Stimulated activated CD8-positive, alpha-beta memory T cell treated with anti-CD3 and anti-CD28 coated beads, Interleukin-15, amount 100 ng/mL, for 1 hour (primary cell): ENCODE measurements around the gene TTC7B.

Experiments
- DNase-seq: peaks from one replicate; pipeline ENCODE4 v3.0.0-alpha.2; 2020; ENCODE audit warnings: low read depth

TTC7B gene

DNA sequence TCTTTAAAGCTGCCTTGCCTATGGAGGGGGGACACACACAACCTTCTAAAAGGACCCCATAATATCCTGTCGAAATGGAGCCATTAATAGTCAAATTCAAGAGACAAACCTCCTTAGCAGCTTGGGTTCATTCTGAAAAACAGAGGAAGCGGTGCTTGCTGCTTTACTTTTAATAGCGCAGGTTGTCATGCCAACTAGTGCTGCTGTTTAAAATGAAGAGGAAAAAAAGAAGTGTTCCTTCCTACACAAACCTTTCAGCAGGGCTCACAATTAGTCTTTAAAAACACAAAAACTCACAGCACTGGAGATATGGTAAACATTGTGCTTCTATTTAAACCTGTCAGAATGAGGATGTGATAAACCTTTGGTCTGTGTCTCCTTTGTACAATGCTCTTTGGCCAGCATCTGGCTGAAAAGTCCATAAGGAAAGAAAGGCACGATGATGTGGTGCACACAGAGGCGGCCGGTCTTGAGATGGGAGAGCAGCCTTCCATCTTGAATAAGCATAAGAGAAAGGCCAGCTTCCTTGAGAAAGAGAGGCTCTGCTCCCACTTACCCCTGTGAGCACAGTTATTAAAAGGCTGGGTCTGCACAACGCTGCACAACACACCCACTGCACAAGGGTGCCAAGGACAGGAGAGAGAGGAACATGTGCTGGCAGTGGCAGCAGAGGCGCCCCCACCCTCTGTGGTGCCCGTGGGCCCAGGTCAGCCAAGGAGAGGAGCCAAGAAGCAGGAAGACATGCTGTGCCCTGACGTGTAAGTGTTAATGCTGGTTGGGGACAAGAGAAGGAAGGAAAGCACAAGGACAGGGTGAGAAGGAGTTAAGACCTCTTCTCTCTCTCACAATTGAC is 144.6 kb downstream of the TTC7B start:
- DNase-seq = no peak

DNA sequence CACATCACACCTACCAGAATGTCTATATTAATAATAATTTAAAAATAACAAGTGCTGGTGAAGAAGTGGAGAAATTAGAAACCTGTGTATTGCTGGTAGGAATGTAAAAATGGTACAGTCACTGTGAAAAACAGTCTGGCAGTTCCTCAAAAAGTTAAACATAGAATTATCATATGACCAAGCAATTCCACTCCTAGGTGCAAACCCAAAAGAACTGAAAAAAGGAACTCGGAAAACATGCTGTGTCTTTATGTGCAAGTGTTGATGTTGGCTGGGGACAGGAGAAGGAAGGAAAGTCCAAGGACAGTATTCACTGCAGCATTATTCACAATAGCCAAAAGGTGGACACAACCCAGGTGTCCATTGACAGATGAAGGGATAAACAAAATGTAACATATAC is 146.5 kb downstream of the TTC7B start:
- no peak for DNase-seq

DNA sequence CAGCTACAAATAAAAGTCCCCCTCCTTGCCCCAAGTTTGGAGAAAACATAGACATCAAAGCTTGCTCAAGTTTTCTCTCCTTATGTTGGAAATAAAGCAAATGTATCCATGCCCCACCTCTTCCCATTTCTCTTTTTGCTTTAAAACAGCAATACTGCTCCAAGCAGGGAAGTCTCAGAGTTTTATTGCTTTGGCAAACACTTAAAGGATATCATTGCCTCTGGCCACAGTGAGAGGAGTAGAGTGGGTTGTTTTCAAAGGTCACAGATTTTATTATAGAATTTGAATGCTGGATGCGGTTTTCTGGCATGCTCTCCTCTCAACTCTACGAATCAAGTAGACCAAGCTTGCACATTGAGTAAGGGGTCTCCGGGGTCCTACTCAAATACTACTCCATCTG is 149.7 kb downstream of the TTC7B start:
- DNase-seq = no peak

DNA sequence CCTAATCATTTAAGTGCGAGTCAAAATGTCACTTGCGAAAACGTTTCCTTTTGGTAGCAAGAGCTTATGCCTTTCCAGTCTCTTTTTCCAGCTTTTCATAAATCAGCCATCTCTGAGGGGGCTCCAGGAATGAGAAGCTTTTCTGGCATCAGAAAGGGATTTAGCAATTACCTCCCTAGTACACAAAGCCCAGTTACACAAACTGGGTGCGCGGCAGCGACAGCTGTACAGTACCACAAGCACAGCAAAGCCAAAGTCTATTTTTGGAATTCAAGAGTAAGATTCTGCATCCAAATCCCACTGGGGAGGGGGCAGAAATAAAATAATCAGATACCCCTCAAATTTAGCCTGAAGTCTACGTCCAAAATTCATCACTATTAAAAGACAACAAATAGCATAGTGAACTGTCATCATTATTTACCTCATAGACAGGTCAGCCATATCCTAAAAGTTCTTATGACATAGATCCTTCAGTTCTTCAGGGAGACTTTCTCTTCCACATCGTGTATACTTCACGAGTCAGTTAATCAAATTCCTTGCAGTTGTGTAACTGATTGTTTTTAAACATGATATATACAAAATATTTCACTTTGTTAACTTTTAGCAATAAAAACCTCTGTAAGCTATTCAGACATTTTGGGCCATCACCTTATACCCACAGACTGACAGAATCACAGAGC is 150.8 kb downstream of the TTC7B start:
- DNase-seq = no peak

DNA sequence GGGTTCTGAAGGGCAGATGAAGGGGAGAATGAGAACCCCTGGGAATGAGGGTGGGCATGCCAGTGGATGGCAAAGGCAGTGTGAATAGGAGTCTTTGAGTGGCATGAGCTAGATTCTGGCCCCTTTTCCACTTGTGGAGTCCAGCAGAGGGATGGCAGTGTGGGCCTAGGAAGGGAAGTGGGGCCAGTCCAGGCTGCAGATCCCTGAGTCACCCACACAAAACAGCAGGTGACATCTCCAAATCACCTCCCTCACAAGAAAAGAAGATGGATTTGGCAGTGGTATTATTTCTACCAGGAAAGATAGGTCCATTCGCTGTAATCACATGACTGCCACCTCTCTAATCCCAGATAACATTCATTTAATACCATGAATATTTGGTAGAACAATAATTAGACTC is 151.3 kb downstream of the TTC7B start:
- no peak for DNase-seq

DNA sequence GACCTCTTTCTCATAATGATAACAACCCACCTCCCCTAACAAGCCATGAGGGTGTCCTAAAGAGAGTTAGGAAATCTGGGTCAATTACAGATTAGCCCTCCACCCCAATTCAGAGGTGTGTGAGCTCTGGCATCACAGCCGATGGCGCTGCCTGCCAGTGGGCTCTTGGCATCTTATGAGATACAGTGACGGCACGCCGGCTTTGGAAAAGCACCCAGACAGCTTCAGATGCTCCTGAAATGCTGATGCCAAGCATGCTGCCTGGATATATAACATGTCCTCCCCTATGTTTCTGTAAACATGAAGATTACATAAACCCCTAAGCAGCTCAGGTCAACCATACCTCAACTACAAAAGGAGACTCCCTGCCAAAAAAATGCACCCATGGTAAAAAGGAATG is 152.6 kb downstream of the TTC7B start:
- no peak for DNase-seq

DNA sequence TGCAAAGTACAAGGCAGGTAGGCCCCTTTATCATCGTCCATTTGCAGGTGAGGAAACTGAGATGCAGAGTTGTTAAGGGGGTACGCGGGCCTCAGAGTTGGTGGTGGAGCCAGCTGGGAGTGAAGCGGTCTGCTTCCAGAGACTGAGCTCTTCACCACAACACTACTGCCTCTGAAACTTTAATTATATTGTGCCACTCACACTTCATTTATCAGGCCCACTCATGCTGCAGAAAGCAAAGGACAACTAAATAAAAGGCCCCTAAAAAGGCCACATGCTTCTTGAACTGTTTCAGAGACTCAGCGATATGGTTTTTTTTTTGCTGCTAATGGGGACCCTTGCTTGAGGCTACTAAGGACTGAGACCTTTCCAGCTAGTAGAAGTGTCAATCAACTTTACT is 153.1 kb downstream of the TTC7B start:
- DNase-seq = no peak

DNA sequence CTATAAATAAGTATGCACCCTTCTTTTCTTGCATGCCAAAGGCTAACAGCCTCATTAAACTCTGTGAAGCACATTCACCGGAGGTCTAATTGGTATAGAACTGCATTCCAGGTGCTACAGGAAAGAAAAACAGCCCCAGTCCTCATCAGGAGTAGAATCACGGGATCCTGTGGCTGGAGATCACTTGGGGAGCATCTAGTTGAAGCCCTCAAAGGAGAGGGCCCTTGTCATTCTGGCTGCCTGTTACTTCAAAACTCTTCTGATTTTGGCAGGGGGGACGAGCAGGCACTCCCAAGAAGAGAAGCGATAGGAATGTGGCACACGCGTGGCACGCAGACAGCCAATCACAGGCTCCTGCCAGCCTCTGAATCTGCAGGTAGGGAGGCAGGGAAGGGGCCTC is 154.4 kb downstream of the TTC7B start:
- no peak for DNase-seq

DNA sequence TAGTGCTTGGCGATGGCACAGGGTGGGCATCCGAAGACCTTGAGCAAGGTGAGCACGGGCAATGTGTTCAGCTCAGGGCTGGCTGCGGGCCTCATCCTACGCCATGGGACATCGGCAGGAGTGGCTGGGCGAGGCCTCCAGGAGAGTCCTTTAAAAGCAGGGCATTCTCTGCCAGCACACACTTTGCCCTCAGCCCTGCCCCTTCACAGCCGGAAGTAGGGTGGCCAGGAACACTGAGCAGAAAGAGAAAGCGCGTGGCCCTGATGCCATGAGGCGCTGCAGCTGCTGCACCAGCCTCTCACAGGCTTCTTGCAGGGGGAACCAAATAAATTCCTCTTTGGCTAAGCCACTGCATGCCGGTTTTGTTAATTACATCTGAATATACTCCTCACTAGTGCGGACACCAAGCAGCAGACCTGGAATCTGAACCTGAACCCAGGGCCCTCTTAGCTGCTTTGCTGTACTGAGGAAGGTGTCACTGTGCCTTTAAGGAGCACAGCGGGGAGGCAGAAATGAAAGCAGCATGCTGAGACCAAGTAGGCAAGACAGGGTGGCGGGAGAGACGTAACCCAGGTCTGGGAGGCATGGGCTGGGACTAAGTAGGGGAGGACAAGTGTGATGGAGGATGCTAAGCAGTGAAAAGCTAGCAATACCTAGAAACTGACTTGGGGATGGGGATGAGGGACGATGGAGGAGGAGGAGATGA is 155.2 kb downstream of the TTC7B start:
- no peak for DNase-seq

DNA sequence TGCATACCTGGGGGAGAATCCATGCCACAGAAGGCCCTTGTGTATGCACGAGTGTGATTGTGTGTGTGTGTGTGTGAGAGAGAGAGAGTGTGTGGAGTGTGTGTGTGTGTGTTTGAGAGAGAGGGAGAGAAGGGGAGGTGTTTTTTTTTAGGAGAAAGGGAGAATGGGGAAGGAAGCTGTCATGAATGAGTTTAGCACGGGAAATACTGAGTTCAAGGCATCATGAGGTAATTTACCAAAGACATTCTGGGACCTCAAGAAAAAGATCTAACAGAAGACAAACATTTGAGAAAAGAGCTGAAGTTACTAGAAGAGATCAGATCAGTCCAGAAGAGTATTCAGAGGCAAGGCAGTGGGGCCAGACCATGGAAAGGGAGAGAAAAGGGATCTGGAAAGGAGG is 157.1 kb downstream of the TTC7B start:
- DNase-seq = no peak

DNA sequence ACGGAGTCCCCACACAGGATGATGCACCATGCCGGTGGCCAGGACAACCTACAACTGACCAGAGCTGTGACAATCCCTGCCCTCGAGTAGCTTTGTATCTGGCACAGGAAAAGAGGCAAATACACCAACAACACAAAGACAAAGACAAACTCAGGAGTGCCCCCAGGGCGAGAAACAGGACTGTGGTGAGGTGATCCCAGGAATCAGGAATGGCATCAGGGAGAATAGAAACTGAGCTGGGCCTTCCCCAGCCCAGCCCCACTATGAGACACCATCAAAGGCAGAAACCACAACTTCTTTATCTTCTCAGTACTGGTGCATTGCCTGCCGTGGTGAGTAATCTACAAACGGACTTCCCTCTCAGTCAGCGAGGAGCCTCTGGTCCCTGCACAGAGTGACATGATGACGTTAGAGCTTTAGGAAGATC is 157.7 kb downstream of the TTC7B start:
- no peak for DNase-seq

DNA sequence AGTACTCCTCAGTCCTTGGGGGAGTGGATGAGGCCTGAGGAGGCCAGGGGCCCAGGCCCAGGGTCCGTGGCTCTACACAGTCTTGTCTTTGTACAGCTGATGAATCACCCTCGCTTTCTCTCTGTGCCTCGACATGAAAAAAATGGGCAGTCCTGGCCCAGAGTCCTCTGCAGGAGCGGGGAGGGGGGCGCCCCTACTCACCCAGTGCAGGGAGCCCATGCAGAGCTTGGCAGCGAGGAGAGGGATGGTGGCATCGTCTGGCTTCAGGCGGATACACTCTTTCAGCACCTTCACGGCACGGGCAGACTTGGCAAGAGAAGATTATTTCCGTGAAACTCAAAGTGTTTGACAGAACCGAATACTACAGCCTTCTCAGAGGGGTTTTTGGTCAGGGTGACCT is 159.3 kb downstream of the TTC7B start:
- DNase-seq = no peak

DNA sequence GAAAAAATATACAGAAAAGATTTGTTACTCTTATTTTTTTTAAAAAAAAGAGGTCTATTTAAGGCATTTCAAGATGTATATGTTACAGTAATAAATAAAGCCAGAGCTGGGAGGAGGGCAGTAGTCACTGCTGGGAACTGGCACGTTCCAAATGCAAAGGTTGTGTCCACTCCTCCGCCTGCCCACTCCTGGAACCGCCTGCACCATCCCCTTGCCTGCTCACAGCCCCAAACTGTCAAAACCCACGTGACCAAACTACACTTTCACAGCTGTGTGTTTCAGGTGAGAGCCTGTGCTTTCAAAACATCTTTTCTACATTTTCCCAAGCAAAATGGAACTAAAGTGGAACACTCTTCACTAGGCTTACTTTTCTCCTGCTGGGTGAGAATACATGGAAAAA is 160.4 kb downstream of the TTC7B start:
- DNase-seq = no peak

DNA sequence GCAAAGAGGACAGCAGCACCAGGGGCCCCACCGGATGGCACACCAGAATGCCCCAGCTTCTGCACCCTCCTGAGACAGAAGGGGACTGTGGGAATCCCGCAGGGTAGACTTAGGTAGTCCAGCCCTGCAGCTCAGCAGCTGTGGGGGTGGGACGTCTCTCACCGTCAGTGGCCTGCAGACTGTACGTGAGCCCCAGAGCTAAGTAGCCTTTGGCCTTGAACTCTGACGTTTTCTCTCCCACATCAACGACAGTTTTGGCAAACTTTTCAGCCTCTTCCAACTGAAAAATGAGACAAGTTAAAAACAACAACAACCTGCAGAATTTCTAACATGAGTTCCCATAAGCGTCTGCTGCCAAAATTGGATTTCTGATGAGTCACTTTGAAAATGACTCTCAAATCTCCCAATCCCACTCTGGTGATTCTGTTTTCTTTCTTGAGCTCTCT is 161.4 kb downstream of the TTC7B start:
- DNase-seq = no peak

DNA sequence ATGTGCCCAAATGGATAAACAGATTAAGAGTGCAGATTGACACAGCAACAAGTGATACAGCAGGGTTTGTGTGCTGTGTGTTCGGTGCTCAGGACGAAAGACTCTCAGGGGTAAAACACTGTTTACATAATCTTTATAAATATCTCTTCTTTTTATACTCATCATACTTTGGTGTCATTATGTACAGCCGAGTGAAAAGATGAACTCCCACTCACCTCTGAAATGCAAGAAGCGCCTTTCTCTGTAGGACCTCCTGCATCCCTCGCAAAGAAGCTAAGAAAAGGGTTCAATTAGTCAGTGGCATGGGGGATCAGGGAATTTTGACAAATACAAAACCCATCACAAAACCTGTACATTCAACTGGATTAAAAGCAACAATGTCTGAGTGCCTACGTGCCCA is 163.6 kb downstream of the TTC7B start:
- no peak for DNase-seq

DNA sequence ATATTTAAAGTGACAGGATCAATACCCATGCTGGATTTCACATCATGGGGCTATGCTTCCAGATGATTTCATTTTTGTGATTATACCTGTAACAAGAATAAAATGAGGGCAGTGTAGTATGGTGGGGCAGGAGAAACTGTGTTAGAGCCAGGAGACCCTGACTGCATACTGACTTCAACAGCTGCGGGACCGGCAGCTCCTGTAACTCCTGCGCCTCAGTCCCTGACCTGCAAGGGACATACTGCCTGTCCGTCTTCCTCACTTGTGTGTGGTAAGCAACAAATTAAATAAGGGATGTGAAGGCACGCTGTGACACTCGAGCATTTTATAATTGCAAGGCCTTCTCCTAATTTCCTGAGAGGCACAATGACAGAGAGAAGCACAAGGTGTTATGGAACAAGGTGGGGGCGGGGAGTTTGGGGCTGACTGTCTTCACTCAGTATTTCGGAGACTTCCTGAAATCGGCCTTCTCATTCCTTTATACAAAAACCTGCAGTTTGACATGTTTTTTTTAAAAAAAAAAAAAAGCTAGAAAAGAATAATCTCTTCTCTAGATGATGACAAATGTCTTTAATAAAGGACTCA is 164.2 kb downstream of the TTC7B start:
- no peak for DNase-seq

DNA sequence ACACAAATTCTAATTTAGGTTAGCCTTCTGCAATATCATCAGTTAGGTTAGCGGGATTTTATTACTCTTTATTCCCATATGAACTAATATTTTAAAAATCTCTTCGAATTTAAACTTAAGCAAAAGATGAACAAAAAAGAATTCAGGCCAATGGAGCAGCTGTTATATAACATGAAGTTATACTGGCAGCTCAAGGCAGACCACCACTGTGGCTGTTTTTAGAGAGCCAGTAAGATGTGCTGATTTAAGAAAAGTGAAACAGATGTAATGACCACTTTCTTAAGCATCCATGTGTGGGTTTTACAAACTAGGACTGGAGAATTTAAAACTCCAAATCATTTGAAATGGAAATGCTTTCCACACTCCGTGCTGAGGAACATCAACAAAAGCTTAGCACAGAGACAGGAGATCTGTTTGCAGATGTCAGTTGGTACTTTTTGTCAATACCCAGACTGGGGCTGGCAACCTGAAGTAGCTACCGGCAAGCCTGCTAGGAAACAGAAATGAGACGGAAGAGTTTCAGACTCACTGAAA is 164.9 kb downstream of the TTC7B start:
- DNase-seq = no peak

DNA sequence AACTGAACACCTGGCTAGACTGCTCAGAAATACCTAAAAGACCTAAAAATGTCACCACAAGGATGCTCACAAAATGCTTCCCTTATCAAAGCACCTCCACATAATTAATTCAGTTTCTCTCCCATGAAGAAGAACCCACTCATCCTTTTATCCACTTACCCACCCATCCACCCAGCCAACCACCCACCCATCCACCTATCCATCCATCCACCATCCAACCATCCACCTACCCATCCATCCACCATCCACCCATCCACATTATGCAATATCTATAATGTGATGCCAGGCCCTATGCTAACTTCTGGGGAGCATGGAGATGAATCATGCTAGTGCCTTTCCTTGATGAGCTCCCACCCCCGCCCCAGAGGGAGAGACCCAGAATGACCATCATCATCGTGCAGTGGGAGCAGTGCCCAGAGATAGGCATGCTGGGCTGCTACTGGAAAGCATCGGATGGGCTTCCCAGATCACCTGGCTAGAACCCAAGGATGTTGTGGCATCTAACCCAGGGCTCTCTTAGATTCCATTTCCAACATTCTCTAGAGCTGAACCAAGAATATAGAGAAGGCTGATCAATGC is 166.6 kb downstream of the TTC7B start:
- DNase-seq = no peak

DNA sequence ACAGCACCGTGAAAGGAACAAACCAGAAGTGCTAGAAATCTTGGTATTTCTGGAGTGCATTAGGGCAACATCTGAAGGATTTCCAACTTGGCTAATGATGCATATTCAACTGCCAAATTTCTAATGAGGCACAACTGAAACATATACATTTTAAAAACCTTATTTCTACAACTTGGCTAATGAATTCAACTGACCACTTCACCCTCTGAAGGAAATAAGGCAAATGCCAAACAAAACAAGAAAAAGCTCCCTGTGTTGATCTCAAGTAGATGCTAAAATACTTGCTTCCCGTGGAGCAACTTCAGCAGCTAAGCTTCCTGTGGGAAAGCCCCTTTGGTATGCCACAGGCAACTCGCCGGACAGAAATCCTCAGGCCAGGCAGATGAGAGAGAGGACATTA is 167.1 kb downstream of the TTC7B start:
- DNase-seq = no peak

DNA sequence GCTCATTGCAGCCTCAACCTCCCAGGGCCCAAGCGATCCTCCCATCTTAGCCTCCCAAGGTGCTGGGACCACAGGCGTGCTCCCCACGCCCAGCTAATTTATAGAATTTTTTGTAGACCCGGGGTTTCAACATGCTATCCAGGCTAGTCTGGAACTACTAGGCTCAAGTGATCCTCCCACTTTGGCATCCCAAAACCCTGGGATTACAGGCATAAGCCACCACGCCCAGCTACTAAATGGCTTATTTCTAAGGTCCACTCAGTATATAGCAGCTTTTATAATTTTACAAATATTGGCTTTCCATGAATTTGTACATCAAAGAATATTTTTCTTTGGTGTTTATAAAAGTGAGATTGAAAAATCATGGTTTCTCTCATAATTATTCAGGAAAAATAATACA is 167.8 kb downstream of the TTC7B start:
- no peak for DNase-seq

DNA sequence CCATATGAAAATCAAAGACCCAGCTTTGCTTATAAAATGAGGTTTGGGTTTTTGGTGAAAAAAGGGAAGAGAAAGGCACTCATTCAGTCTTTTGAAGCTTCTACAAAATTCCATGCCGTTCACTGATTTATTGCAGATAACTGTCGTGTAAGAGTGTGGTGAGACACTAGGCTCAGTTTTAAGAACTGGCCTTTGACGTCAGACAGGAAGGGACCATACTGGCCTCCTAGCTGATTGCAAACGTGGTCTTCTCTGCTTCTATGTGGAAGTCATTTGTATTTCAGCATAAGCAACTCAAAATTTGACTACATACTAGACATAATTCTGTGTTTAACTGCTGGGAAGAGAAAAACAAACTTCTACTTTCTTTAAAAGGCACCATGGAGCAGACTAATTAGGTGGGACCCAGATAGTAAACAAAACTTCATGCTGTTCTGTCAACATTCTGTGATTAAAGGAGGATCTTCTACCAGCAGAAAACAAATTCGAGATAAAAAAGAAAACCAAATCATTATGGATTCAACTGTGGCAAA is 168.7 kb downstream of the TTC7B start:
- no peak for DNase-seq
